ENCODE data around the gene TNIK.
A peak's percentile ranks its signal among the peaks of the same experiment; 100 is the strongest.

TNIK gene

GRCh38 chr3:171336406-171336805, 123.8 kb downstream of the TNIK start:
- DNase-seq (ENCODE audit: low spot score), result no peak

- no peak for DNase-seq (ENCODE audit: low spot score)
Observed at GRCh38 chr3:171335559-171335958, 124.6 kb downstream of the TNIK start.

DNA sequence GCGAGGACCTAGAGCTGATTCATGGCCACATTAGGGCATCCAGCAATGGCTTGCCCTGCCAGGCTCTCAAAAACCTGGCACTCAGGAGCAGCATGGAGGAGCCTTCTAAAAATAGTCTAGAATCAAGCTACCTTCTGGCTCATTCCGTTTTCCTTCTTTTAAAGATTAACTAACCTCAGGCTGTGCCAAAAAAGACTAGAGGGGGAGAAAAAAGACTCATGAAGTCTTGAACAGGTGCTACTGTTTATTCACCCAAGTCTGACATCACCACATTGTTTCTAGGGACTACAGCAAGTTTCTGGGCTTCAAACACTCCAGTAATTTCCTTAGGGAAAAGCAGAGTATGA, 125.8 kb downstream of the TNIK start:
- no peak for DNase-seq (ENCODE audit: low spot score)

DNA sequence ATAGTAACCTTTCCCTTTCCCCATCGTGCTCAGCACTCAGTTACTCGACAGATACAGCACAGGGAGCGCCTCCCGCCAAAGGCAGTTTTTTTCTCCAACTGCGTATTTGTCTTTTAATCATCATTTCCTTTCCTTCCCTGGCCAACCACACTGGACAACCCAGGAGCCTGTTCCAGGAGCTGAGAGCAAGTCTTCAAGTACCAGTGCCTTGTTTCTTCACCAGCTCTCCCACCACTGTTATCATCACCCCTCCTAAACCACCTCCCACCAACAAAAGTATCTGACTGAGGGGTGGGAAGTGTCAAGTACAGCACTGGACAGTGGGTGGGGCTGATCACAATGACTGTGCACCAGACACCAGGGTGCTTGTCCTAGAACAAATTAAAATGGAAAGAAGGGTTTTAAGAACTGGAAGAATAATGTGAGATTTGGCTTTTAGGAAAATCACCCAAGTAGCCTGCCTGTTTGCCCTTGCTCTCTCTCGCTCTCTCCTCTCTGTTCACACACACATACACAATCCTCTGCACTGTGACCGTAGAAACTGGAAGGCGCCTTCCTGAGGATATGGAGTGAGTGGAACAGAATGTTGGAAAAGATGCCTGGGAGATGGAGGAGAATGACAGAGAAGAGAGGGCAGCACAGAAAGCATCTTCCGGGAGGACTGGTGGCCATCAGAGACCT, 126.3 kb downstream of the TNIK start:
- no peak for DNase-seq (ENCODE audit: low spot score)

- no peak for DNase-seq (ENCODE audit: low spot score)
Observed at GRCh38 chr3:171330938-171331337, 129.3 kb downstream of the TNIK start.

GRCh38 chr3:171329746-171330145, 130.5 kb downstream of the TNIK start:
- no peak for DNase-seq (ENCODE audit: low spot score)

DNA sequence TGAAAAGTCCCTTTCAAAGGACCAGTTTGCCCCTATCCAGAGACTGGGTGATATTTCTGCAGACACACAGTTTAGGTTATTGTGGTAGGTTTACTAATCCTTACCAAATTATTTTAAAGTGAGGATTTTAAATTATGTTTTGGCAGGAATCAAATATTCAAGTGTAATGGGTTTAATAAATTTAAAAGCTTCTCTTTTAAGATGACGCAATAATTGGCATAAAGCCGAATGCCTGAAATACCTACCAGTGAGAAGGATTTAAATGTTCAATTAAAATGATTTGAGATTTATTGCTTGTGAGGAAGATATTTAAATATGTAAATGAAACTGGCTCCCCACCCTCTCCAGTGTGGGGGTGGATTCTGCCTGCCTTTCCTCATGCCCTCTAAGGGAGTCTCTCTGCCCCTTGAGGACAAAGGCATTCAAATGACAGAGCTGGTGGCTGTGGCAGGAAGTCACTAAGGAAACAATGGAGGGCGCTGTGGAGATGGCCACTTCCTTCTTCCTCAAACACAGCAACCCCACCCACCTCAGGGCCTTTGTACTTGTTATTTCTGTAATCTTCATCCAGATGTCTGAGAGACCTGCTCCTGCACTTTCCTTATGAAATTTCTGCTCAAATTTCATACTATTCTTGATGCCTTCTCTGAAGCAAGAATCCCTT, 131.7 kb downstream of the TNIK start:
- DNase-seq (ENCODE audit: low spot score), result peak; percentile 41

GRCh38 chr3:171327441-171328174, 132.6 kb downstream of the TNIK start:
- no peak for DNase-seq (ENCODE audit: low spot score)

- no peak for DNase-seq (ENCODE audit: low spot score)
Observed at GRCh38 chr3:171326717-171327440, 133.3 kb downstream of the TNIK start.

GRCh38 chr3:171323938-171324536, 136.2 kb downstream of the TNIK start:
- no peak for DNase-seq (ENCODE audit: low spot score)

- no peak for DNase-seq (ENCODE audit: low spot score)
Observed at GRCh38 chr3:171321559-171322360, 138.4 kb downstream of the TNIK start.

- DNase-seq (ENCODE audit: low spot score), result peak; percentile 64
Observed at GRCh38 chr3:171320750-171321558, 139.3 kb downstream of the TNIK start.

DNA sequence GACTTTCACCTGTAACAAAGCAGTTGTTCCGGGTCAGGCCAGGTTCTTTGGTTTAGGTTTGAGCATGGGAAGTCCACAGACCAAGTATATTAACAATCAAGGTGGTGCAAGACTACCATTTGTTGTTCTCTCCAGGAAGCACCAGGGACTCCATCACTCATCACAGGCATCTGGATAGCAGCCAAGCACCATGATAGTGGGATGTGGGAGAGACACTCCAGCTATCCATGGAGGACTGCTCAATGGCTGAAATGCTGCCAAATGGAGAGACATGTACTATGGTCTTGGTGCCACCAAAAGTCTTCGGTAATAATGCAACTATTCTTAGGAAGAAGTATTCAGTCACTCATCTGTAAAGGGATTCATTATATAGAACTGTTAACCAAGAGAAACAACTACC, 143.0 kb downstream of the TNIK start:
- DNase-seq (ENCODE audit: low spot score), result no peak

DNA sequence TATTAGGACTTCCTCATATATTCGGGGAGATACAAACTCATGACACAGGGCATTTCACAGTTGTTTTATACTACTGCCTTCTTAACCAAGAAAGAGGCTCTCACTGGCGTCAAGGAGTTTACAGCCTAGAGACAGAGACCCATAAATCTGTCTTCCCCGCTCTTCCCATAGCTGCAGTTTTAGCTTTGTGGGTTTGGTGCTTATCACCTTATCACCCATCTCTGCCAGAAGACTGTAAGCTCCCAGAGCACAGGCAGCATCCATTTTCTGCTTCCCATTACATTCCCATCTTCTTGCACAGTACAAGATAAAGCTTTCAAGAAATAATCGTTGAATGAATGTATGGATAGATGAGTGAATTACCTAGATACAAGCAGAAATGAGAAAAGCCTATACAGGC, 144.3 kb downstream of the TNIK start:
- no peak for DNase-seq (ENCODE audit: low spot score)

GRCh38 chr3:171315101-171315500, 145.1 kb downstream of the TNIK start:
- no peak for DNase-seq (ENCODE audit: low spot score)

DNA sequence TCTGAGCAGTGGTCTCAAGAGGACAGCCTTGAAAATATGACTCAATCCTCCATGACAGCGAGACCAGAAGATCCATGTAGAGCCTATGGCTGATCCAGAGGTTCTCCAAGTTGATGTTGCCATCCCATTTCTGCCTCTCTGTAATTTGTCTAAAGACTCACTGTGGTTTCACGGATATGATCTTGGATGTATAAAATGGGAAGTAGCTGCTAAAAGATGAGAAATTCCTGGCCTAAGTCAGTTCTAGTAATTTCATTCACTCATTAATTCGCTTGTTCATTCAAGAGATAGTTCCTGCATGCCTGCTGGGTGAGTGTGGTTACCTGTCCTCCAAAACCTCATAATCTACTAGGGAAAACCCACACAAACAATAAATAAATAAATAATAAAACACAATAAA, 145.9 kb downstream of the TNIK start:
- DNase-seq (ENCODE audit: low spot score), result no peak

GRCh38 chr3:171313702-171314101, 146.5 kb downstream of the TNIK start:
- DNase-seq (ENCODE audit: low spot score), result no peak

DNA sequence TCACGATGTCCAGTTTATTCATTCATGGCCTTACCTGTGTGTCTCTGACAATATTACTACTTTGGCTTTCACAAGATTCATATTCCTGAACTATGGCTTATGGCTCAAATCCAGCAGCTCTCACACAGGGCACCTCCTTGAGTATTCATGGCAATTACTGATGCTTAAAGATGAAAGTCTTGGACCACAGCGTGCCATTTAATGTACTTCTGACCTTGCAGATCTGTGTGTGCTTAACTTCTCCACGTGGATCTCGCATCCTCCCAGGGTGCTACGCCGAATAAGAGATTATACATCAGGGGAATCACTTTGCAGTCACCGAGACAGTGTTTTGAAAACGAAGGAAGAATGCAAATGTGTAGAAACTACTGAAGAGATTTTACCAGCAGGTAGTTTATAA, 147.5 kb downstream of the TNIK start:
- DNase-seq (ENCODE audit: low spot score), result no peak

GRCh38 chr3:171311784-171312183, 148.4 kb downstream of the TNIK start:
- DNase-seq (ENCODE audit: low spot score), result no peak

- no peak for DNase-seq (ENCODE audit: low spot score)
Observed at GRCh38 chr3:171309906-171310359, 150.3 kb downstream of the TNIK start.
